NT2/D1 (cell line): ENCODE measurements around the gene RIN3.

Experiments
- DNase-seq: peaks from one replicate; pipeline ENCODE4 v3.0.0-alpha.2; 2011; ENCODE audit warnings: low read depth, low spot score
- H3K27me3 ChIP-seq: 2 replicates; pipeline ENCODE4 v1.6.0; 2011; ENCODE audit warnings: mild to moderate bottlenecking; ENCODE audit not compliant: insufficient read length, insufficient read depth
- H3K36me3 ChIP-seq: 2 replicates; pipeline ENCODE4 v1.6.1; 2011; ENCODE audit warnings: mild to moderate bottlenecking, low read length, mixed read lengths; ENCODE audit not compliant: insufficient read depth, insufficient read length
- H3K4me1 ChIP-seq: 2 replicates; pipeline ENCODE4 v1.5.1; 2011; ENCODE audit not compliant: insufficient read depth, insufficient read length
- H3K4me3 ChIP-seq: 2 replicates; pipeline ENCODE4 v1.5.1; 2011; ENCODE audit warnings: low read depth; ENCODE audit not compliant: insufficient read length
- H3K9ac ChIP-seq: 2 replicates; pipeline ENCODE4 v1.6.0; 2011; ENCODE audit warnings: low read depth; ENCODE audit not compliant: insufficient read length
- H3K9me3 ChIP-seq: 2 replicates; pipeline ENCODE4 v1.5.1; 2011; ENCODE audit warnings: mild to moderate bottlenecking, low read length; ENCODE audit not compliant: insufficient read depth
- SUZ12 ChIP-seq: IDR thresholded peaks from 2 replicates; pipeline ENCODE4 v1.6.1; 2011; ENCODE audit not compliant: insufficient read length, insufficient read depth; ENCODE audit errors: extremely low read depth
- YY1 ChIP-seq: IDR thresholded peaks from 2 replicates; pipeline ENCODE4 v1.6.1; 2011; ENCODE audit not compliant: insufficient read length, insufficient read depth
- ZNF274 ChIP-seq: IDR thresholded peaks from 2 replicates; pipeline ENCODE4 v1.6.1; 2011; ENCODE audit warnings: mild to moderate bottlenecking, low read depth, low read length

Gene RIN3

DNA sequence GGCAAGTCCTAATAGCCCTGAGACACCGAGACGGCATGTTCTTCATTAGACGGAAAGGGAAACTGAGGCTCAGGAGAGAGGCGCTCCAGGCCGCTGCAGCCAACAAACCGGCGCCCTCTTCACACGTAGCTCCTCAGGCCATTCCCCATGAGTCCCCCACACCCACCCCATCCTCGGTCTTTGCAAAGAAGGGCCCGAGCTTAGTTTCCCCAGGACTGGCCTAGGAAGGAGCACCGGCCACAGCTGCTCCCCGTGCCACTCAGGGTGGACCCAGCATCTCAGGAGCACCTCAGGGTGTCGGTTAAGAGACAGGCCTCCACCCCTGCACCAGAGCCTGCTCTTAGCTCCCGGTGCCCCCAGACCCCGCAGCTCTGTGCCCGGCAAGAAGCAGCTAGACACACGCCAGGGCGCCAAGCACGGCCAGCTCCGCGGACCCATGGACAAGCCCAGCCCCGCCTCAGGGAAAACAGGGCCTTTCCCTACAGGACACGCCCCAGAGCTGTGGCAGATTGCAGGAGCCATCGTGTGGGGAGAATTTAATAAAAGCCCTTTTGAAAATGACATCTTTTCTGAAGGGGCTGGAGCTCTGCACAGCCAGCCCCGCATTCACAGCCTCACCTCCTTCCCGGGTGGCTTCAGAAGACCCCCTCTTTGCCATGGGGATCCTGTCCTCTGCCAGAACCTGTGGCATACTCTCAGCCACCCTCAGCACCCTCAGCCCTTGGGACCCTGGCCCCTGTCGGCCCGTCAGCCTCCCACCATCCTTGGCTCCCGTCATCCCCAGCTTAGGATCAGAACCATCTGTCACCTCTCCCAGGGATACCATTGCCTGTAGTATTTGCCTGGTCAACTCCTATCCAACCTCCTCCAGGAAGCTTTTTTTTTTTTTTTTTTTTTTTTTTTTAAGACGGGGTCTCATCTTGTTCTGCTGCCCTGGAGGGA is 175.1 kb downstream of the RIN3 start:
- Histone ChIP-seq H3K9me3 (no peaks in the 10 kb centered on the region), H3K4me3 (no peak overlapping the region), H3K36me3 (peaks cover 7% of the 10 kb centered on the region), H3K27me3 (peaks cover 21% of the 10 kb centered on the region), H3K4me1 (peaks cover 7% of the 10 kb centered on the region), H3K9ac (peak overlapping the region; percentile 61)
- TF ChIP-seq SUZ12 (no peak), YY1 (no peak), ZNF274 (no peak)
- DNase-seq: no peak

DNA sequence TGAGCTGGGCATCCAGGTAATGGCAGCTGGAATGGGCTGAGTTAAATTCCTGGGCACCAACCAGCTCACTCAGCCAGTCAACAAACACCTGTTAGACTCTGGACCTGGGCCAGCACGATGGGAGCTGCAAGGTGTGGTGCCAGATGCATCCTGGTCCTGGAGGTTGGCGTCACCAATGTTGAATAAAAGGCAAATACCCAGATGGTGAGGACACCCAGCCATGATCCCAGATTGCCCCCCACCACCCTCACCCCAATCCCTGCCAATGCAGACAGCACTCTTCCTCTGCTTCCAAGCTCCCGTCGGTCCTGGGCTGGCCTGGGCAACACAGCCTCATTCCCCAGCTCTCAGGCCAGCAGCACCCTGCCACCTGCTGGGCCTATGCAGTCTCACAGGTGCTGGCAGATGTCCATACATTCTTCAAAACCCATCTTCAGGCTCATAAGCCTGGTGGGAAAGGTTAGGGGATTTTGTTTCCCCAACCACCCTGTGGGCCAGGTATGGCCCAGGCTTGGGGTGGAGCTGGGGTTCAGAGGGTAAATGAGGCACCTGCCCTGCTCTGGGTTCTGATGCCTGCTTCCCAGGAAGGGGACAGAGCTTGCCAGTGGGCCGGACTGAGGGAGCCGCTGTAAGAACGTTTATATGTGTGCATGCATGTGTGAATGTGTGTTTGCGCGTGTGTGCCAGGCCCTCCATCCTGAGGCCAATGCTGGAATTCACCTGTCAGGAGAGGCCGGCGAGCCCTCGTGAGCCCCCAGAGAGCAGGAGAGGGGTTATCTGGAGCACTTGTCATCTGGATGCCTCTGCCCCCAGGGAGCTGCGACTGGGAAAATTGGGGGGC is 176.8 kb downstream of the RIN3 start:
- Histone ChIP-seq H3K9me3 (no peaks in the 10 kb centered on the region), H3K27me3 (peaks cover 21% of the 10 kb centered on the region), H3K36me3 (peaks cover 7% of the 10 kb centered on the region), H3K4me1 (peaks cover 8% of the 10 kb centered on the region), H3K4me3 (no peak overlapping the region), H3K9ac (no peak overlapping the region)
- TF ChIP-seq ZNF274: no peak
- TF ChIP-seq SUZ12: no peak
- TF ChIP-seq YY1: no peak
- DNase-seq: no peak

DNA sequence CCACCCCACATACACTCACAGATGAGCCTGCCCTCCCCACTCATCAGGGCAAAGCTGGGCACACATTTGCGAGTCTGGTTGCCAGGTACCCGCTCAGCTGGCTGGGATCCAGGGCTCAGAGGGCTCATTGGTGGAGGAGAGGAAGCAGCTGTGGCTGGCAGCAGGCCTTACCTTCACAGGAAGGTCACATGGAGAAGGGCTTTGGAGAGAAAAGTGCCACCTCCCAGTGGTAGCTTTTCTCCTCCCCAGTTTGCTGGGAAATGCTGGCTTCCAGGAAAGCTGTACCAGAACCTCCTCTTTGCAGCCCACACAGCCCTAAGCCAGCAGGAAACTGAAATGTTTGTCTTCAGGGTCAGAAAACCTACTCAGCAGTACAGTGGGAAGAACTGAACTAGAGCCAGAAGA is 179.2 kb downstream of the RIN3 start:
- Histone ChIP-seq H3K4me1 (peaks cover 6% of the 10 kb centered on the region), H3K9me3 (no peaks in the 10 kb centered on the region), H3K4me3 (no peak overlapping the region), H3K27me3 (peaks cover 9% of the 10 kb centered on the region), H3K36me3 (no peaks in the 10 kb centered on the region), H3K9ac (no peak overlapping the region)
- no peak for DNase-seq
- TF ChIP-seq ZNF274 (no peak), YY1 (no peak), SUZ12 (no peak)

DNA sequence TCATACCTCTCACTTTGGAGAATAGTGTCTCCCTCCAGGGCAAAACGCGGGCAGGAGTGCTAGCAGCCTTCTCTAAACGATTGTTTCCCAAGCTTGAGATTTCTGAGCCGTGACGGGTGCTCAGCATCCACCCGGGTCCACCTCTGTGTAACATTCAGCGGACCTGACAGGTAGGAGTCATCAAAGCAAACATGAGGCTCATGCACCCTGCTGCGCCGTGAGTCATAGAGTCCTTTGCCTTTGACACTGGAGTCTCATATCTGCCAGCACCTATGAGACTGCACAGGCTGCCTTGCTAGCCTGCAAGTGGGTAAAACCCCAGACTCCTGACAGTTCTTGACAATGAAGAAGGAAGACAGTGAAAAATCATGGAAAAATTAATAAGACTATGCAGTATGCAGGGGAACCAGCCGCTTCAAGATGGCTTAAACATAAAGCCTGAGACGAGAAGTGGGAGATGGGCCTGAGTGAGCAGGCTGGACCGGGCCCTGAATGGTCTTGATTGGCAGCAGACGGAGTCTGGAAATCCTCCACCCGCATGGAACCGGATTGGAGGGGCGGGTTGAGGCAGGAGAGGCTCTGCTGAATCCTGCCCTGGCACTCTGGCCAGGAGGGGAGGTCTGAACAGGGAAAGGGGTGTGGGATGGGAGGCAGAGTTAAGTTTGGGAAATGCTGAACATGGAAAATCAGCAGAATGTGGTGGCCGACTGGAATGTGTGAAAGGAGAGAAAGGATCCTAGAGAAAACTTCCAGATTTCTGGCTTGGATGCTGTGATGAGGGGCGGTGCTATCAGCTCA is 180.6 kb downstream of the RIN3 start:
- Histone ChIP-seq H3K36me3 (no peaks in the 10 kb centered on the region), H3K9me3 (no peaks in the 10 kb centered on the region), H3K9ac (no peak overlapping the region), H3K4me1 (peaks cover 2% of the 10 kb centered on the region), H3K27me3 (no peaks in the 10 kb centered on the region), H3K4me3 (no peak overlapping the region)
- TF ChIP-seq SUZ12 (no peak), YY1 (no peak), ZNF274 (no peak)
- DNase-seq: no peak

DNA sequence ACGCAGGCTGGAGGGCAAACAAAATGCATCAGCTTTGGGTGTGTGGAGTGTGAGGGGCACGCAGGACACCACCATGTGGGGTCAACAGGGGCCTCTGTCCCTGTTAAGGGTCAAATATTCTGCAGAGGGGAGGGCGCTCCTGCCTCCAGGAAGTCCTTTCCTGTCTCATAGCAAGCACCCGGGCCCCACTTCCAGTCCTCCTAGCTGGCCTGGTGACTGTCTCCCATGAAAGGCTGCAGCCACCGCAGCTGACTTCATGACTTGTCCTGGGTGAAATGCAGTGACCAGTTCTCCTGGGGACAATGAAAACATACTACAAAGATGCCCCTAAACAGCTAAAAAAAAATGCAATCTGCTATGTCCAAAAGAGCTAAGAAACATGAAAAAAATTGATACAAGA is 181.2 kb downstream of the RIN3 start:
- H3K4me1 ChIP-seq: peaks cover 2% of the 10 kb centered on the region
- no peak overlapping the region for H3K4me3 ChIP-seq
- H3K36me3 ChIP-seq: no peaks in the 10 kb centered on the region
- no peak for TF ChIP-seq YY1
- no peak for TF ChIP-seq ZNF274
- no peak for TF ChIP-seq SUZ12
- H3K9me3 ChIP-seq: no peaks in the 10 kb centered on the region
- no peak for DNase-seq
- no peak overlapping the region for H3K9ac ChIP-seq
- no peaks in the 10 kb centered on the region for H3K27me3 ChIP-seq

DNA sequence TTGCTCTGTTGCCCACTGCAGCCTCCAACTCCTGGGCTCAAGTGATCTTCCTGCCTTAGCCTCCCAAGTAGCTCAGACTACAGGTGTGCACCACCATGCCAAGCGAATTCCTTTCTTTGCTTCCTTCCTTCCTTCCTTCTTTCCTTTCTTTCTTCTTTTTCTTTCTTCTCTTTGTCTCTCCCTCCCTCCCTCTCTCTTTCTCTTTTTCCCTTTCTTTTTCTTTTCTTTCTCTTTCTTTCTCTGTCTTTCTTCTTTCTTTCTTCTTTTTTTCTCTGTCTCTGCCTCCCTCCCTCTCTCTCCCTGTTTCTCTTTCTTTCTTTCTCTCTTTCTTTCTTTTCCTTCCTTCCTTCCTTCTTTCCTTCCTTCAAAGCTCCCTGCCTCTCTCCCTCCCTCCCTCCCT is 182.0 kb downstream of the RIN3 start:
- Histone ChIP-seq H3K4me3 (no peak overlapping the region), H3K9ac (no peak overlapping the region), H3K9me3 (no peaks in the 10 kb centered on the region), H3K27me3 (no peaks in the 10 kb centered on the region), H3K4me1 (peaks cover 2% of the 10 kb centered on the region), H3K36me3 (no peaks in the 10 kb centered on the region)
- no peak for DNase-seq
- no peak for TF ChIP-seq ZNF274
- TF ChIP-seq YY1: no peak
- TF ChIP-seq SUZ12: no peak

DNA sequence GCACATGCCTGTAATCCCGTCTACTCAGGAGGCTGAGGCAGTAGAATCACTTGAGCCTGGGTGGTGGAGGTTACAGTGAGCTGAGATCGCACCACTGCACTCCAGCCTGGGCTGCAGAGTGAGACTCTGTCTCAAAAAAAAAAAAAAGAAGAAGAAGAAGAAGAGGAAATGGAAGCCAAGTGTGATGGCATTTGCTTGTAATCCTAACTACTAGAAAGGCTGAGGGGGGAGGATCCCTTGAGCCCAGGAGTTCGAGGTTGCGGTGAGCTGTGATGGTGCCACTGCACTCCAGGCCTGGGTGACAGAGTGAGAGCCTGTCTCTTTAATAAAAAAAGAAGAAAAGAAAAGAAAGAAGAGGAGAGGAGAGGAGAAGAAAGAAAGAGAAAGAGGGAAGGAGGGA is 182.8 kb downstream of the RIN3 start:
- Histone ChIP-seq H3K9ac (no peak overlapping the region), H3K36me3 (no peaks in the 10 kb centered on the region), H3K9me3 (no peaks in the 10 kb centered on the region), H3K4me3 (no peak overlapping the region), H3K27me3 (no peaks in the 10 kb centered on the region), H3K4me1 (peaks cover 2% of the 10 kb centered on the region)
- TF ChIP-seq ZNF274 (no peak), SUZ12 (no peak), YY1 (no peak)
- DNase-seq: no peak
